GM18502 (cell line): ENCODE data around the gene USH1C.

Source experiments
- ATAC-seq: cut with Tn5 transposase; IDR thresholded peaks from one replicate; pipeline ENCODE4 v1.9.1; 2021; ENCODE audit warnings: mild to moderate bottlenecking; ENCODE audit not compliant: unreplicated experiment, poor library complexity

The USH1C gene

GRCh38 chr11:17571431-17572358 is 27.5 kb upstream of the USH1C start:
- no peak for ATAC-seq

DNA sequence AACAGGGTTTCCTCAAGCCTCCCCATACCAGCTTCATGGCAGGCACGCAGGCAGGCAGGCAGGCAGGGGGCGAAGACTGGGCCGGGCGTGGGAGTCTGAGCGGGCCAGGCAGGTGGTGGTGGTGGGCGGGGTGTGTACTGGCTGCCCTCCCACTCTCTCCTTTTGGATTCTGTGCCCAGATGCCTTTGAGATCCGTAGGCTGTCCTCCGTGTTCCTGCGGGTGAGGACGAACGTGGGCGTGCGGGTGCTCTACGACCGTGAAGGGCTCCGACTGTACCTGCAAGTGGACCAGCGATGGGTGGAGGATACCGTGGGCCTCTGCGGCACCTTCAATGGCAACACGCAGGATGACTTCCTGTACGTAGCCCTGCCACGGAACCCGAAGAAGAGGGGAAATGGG is 25.8 kb upstream of the USH1C start:
- no peak for ATAC-seq

GRCh38 chr11:17568944-17569343 is 24.7 kb upstream of the USH1C start:
- ATAC-seq = no peak

GRCh38 chr11:17564687-17565042 is 20.4 kb upstream of the USH1C start:
- ATAC-seq = no peak

DNA sequence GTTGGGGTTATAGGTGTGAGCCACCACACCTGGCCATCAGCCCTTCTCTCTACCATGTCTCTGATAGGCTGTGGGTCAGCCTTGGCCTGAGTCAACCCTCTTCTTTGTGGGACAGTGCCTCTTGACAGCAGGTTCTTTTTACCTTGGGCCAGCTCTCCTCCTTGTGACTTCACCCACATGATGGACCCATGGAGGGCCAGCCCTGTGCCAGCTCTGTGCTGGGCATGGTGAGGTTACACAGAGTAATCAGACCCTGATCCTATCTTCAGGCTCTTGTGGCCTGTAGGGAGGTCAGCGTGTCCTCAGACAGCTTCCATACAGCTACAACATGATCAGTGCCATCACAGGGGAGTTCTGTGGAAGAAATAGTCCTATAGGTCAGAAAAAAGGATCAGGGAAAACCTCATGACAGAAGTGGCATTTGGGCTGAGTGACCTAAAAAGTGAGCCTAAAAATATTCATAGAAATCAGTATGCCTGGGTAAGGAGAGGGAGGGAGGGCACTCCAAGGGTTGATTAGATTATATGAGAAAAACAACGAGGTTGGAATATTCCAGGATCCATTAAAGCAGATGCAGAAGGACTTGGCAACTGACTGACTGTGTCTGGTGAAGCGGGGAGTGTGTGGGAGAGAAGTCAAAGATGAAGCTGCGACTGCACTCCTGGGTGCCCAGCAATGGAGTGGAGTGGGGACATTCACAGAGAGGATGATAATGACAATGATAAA is 19.9 kb upstream of the USH1C start:
- ATAC-seq = no peak

GRCh38 chr11:17563231-17563646 is 19.0 kb upstream of the USH1C start:
- ATAC-seq = no peak

GRCh38 chr11:17561526-17561925 is 17.3 kb upstream of the USH1C start:
- no peak for ATAC-seq

DNA sequence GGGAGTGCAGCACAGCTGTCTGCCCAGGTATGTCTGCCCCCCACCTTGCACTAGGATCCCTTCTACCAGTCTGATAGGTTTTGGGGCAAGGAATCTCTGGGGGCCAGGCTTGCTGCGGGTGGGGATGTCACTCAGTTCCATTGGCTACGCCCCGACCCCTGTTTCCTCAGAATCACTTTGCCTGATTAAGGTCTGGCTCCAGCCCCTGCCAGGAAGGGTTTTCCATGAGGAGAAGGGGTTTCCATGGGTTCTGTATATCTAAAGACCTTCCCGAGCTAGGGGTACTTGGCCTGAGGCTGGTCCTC is 16.8 kb upstream of the USH1C start:
- no peak for ATAC-seq

DNA sequence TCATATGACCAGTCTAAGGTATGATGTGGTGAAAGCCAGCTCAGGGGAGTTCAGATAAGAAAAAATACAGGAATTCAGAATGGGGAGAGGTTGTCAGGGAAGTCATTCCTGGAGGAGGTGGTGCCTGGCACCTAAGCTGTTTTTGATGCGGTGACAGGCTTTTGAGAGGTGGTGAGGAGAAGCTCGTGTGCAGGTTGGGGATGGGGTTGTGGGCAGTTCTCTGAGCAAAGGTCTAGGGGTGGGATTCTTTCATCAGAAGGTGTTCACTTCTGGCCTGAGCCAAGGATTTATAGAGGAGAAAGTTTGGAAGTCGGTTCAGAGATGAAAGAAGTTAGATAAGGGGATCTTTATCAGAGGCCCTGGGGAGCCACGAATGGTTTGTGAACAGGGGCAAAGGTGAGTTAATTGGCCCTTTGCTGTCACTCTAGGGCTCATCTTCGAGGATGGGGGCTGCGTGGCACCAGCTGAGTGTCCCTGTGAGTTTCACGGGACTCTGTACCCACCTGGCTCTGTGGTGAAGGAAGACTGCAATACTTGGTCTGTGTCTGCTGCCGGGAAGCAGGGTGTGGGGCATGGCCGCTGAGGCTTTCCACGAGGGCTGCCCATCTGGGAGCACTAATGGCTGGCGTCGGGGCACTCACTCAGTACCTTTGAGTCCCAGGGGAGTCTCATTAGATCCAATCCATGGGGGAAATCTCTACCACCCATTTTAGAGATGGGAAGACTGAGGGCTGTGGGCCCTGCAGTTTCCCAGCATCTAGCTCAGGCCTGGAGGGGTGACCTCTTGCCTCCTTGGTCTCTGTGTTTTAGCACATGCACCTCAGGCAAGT is 16.3 kb upstream of the USH1C start:
- no peak for ATAC-seq

GRCh38 chr11:17559341-17560087 is 15.3 kb upstream of the USH1C start:
- ATAC-seq = no peak

- ATAC-seq = no peak
Observed at GRCh38 chr11:17558916-17559315, 14.7 kb upstream of the USH1C start.

GRCh38 chr11:17558025-17558780 is 14.0 kb upstream of the USH1C start:
- no peak for ATAC-seq

DNA sequence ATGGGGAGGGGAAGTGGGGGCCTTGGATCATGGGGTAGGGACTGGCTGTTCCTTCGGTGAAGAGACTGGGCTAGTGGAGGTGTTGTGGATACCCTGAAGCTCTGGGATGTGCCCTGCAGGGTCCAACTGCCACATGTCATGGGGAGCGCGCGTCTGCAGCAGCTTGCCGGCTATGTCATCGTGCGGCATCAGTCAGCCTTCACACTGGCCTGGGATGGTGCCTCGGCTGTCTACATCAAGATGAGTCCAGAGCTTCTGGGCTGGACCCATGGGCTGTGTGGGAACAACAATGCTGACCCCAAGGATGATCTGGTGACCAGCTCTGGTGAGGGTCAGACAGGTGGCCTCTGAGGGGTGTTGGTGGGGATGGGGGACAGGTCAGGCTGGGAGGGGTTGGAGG is 12.8 kb upstream of the USH1C start:
- ATAC-seq = no peak

- ATAC-seq = no peak
Observed at GRCh38 chr11:17554487-17554886, 10.3 kb upstream of the USH1C start.

GRCh38 chr11:17553249-17553546 is 9.0 kb upstream of the USH1C start:
- ATAC-seq = no peak

GRCh38 chr11:17552392-17553248 is 8.4 kb upstream of the USH1C start:
- no peak for ATAC-seq

GRCh38 chr11:17552041-17552355 is 7.8 kb upstream of the USH1C start:
- ATAC-seq = no peak

DNA sequence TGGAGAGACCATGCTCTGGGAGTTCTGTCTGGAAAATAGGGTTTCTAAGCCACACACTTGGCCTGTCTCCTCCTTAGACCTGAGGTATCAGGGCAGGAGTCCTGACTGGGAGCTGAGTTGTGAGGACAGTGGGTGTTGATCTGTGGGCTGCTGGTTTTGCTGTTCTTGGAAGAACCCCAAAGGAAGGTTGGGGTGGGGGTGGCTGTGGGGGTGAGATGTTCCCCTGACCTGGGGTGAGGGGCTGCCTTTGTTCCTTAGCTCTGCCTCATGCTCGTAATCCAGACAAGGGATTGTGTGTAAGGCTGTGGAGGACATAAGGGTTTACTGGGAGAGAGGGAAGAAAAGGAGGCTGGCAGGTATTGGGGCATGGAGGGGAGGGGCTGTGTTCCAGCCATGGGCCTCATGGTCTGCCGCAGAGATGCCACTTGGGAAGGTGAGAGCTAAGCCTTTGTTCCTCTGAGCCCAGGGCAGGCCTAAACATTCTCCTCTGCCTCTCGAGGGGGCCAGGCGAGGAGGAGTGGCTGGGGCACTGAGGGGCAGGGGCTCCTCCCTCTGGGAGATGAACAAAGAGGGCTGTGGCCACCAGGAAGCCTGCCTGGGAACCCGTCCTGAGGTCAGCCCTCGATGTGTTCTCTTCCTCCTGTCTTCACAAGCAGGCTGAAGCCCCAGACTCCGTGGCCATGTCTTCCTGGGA is 7.3 kb upstream of the USH1C start:
- no peak for ATAC-seq
